Mesothelial cell of epicardium (in vitro differentiated cells): Measurements from ENCODE around the gene PMPCA. TPM values are rescaled to one million over a fixed set of nuclear protein-coding genes. Genes with fewer than 3 reads are reported as not detected.

Experiments used
- DNase-seq, 2 experiments: peaks; one replicate each; pipeline ENCODE4 v3.0.0; 2021; ENCODE audit warnings: low spot score in 2 of 2; ENCODE audit not compliant: unreplicated experiment in 2 of 2
- H3K27ac Mint-ChIP-seq: 2 replicates; pipeline ENCODE4 v1.8.0; 2021; ENCODE audit warnings: mixed read lengths
- H3K27me3 Mint-ChIP-seq: 2 replicates; pipeline ENCODE4 v1.8.0; 2021; ENCODE audit warnings: low read depth, mixed read lengths
- H3K36me3 Mint-ChIP-seq: 2 replicates; pipeline ENCODE4 v1.8.0; 2021; ENCODE audit warnings: mixed read lengths
- H3K4me1 Mint-ChIP-seq: 2 replicates; pipeline ENCODE4 v1.8.0; 2021; ENCODE audit warnings: mixed read lengths
- H3K4me3 Mint-ChIP-seq: 2 replicates; pipeline ENCODE4 v1.8.0; 2021; ENCODE audit warnings: mild to moderate bottlenecking, moderate library complexity, mixed read lengths
- H3K9me3 Mint-ChIP-seq: 2 replicates; pipeline ENCODE4 v1.8.0; 2021; ENCODE audit warnings: mixed read lengths
- total RNA-seq: library from RNA; stranded (reverse); gene quantifications from 3 replicates; pipeline ENCODE4 v1.2.1, GENCODE V29; 2021
- TF ChIP-seq, protein P1 (sequence below): fragments of 200-600 bp; sonication (generic); IDR thresholded peaks from one replicate; pipeline ENCODE4 v1.5.0; 2021; ENCODE audit warnings: antibody characterized with exemption; ENCODE audit not compliant: unreplicated experiment

The PMPCA gene
- total RNA-seq, 1 donor from 2014 or later = 74.6 TPM

- peaks cover 17% of the 10 kb centered on the region for H3K36me3 Mint-ChIP-seq
- no peak overlapping the region for H3K4me3 Mint-ChIP-seq
- TF ChIP-seq, protein P1, sequence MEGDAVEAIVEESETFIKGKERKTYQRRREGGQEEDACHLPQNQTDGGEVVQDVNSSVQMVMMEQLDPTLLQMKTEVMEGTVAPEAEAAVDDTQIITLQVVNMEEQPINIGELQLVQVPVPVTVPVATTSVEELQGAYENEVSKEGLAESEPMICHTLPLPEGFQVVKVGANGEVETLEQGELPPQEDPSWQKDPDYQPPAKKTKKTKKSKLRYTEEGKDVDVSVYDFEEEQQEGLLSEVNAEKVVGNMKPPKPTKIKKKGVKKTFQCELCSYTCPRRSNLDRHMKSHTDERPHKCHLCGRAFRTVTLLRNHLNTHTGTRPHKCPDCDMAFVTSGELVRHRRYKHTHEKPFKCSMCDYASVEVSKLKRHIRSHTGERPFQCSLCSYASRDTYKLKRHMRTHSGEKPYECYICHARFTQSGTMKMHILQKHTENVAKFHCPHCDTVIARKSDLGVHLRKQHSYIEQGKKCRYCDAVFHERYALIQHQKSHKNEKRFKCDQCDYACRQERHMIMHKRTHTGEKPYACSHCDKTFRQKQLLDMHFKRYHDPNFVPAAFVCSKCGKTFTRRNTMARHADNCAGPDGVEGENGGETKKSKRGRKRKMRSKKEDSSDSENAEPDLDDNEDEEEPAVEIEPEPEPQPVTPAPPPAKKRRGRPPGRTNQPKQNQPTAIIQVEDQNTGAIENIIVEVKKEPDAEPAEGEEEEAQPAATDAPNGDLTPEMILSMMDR = no peak
- no peak overlapping the region for H3K27ac Mint-ChIP-seq
- H3K9me3 Mint-ChIP-seq = no peaks in the 10 kb centered on the region
- no peaks in the 10 kb centered on the region for H3K27me3 Mint-ChIP-seq
- peaks cover 12% of the 10 kb centered on the region for H3K4me1 Mint-ChIP-seq
- DNase-seq = no peak
Observed at GRCh38 chr9:136394312-136395019, 16.0 kb upstream of the PMPCA start.

DNA sequence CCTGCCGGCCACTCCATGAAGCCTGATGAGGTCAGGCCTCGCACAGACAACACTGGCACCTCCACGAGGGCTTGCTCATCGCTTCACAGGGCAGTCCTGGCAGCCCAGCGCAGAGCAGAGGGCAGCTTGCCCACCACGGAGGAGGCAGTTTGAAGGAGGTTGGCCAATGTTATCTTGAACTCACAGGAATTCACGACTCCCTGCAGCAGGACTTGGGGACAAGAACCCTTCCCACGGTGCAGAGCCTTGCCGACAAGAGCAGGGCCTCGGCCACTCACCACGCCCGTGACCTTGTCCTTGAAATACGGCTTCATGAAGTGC is 15.5 kb upstream of the PMPCA start:
- Mint-ChIP-seq H3K27ac (no peak overlapping the region), H3K4me1 (peaks cover 12% of the 10 kb centered on the region), H3K36me3 (peaks cover 14% of the 10 kb centered on the region), H3K4me3 (no peak overlapping the region), H3K9me3 (no peaks in the 10 kb centered on the region), H3K27me3 (no peaks in the 10 kb centered on the region)
- no peak for DNase-seq
- TF ChIP-seq, protein P1 = no peak

DNA sequence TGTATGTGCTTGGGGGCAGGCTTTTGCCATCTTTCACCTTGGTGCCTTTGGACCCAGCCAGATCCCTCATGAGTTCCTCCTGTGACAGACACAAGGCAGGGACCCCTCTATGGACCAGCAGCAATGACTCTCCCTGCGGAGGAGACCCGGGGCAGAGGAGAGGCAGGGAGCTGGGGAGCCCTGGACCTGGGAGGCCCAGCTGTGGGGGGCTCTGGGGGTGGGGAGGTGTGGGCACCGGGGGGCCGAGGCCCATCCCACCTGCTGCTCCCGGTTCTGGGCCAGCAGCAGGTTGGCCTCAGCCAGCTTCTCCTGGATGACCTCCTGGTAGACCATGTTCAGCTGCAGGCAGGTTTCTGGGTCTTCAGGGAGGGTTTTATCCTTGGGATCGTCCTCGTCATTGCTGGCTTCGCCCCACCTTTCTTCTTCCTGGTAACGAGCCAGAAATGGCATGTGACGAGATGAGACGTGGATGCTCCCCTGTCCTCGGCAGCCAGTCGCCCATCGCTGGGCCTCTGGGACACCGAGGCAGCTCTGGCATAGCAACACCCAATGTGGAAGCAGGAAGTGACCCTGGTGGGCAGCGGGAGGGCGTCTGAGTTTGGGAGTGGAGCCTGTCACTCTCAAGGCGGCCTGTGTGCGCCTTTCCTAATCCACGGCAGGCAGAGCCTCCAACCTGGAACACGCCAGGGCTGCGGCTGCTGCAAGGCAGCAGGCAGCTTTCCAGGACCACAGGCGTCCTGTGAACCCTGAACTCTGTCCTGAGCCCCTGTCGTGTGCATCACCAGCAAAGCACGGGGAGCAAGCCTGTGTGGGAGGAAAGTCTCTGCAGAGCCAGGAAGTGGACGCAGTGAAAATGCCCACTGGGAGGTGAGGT is 14.9 kb upstream of the PMPCA start:
- Mint-ChIP-seq H3K4me3 (no peak overlapping the region), H3K27ac (no peak overlapping the region), H3K27me3 (no peaks in the 10 kb centered on the region), H3K4me1 (peaks cover 14% of the 10 kb centered on the region), H3K9me3 (no peaks in the 10 kb centered on the region), H3K36me3 (peaks cover 13% of the 10 kb centered on the region)
- DNase-seq = no peak
- TF ChIP-seq, protein P1 = no peak

DNA sequence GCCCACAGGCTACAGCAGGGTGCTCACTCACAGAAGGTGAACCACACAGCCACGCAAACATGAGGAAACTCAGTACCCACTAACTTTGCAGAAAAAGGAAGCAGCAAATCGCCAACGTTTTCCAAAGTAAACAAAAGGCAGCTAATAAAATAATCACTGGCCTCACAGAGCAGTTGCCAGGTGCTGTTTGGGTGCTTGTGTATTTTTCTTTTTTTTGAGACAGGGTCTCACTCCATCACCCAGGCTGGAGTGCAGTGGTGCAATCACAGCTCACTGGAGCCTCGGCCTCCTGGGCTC is 14.3 kb upstream of the PMPCA start:
- TF ChIP-seq, protein P1 = no peak
- H3K27ac Mint-ChIP-seq = no peak overlapping the region
- DNase-seq = no peak
- H3K9me3 Mint-ChIP-seq = no peaks in the 10 kb centered on the region
- no peak overlapping the region for H3K4me3 Mint-ChIP-seq
- peaks cover 13% of the 10 kb centered on the region for H3K36me3 Mint-ChIP-seq
- no peaks in the 10 kb centered on the region for H3K27me3 Mint-ChIP-seq
- peaks cover 14% of the 10 kb centered on the region for H3K4me1 Mint-ChIP-seq

GRCh38 chr9:136397643-136398042 is 12.8 kb upstream of the PMPCA start:
- Mint-ChIP-seq H3K27ac (no peak overlapping the region), H3K27me3 (no peaks in the 10 kb centered on the region), H3K36me3 (peaks cover 6% of the 10 kb centered on the region), H3K4me1 (peaks cover 14% of the 10 kb centered on the region), H3K9me3 (no peaks in the 10 kb centered on the region), H3K4me3 (no peak overlapping the region)
- TF ChIP-seq, protein P1 = no peak
- no peak for DNase-seq
